ENCODE measurements around the gene L3MBTL4.

GRCh38 chr18:6414723-6415417, at the start of gene L3MBTL4:
- TF ChIP-seq EED (IDR thresholded peaks at IDR 0.05; ENCODE audit: low read depth) (peak; percentile 44; the same call in 1 of the 2 replicates), CTCF (IDR thresholded peaks at IDR 0.05 in 2 of 3, conservative IDR thresholded peaks at IDR 0.05 in 1 of 3; ENCODE audit: control insufficient read depth in 2 of 3, extremely low read depth in 1 of 3, insufficient read depth in 1 of 3, low read depth in 3 of 3, low read length in 3 of 3) (no peak), POLR2AphosphoS2 (IDR thresholded peaks at IDR 0.05; ENCODE audit: low read depth, low read length) (no peak), ETV6 (conservative IDR thresholded peaks at IDR 0.05 in 1 of 2, IDR thresholded peaks at IDR 0.05 in 1 of 2; ENCODE audit: borderline replicate concordance in 1 of 2, low read depth in 1 of 2) (no peak), RELA (IDR thresholded peaks at IDR 0.05; ENCODE audit: borderline replicate concordance, partially characterized antibody) (no peak), MXI1 (IDR thresholded peaks at IDR 0.05; ENCODE audit: low read depth, low read length) (no peak), SPI1 (IDR thresholded peaks at IDR 0.05; ENCODE audit: borderline replicate concordance, insufficient read depth, low read depth, low read length) (no peak), EZH2 (IDR thresholded peaks at IDR 0.05; ENCODE audit: borderline replicate concordance, control insufficient read depth, low read depth, low read length) (no peak), ZNF274 (IDR thresholded peaks at IDR 0.05; ENCODE audit: insufficient read depth, insufficient read length) (no peak), POLR2A (IDR thresholded peaks at IDR 0.05; ENCODE audit: low read depth, low read length) (0 out of 2 replicates have a peak, but pooled peaks have one; percentile 2), CEBPB (IDR thresholded peaks at IDR 0.05; ENCODE audit: borderline replicate concordance in 1 of 2, low read depth in 2 of 2, low read length in 2 of 2) (no peak)
